HG02678 (cell line): ENCODE results near the gene RABGGTA.
"Not testable (repeated sequence)": the region's sequence is repeated elsewhere in the genome, so short reads cannot be mapped to it uniquely, and the experiment has no call there.

Experiments
- ATAC-seq: cut with Tn5 transposase; IDR thresholded peaks from one replicate; pipeline ENCODE4 v1.9.1; 2021; ENCODE audit warnings: mild to moderate bottlenecking, moderate library complexity; ENCODE audit not compliant: unreplicated experiment

The RABGGTA gene

GRCh38 chr14:24261256-24261968 is 10.0 kb downstream of the RABGGTA start:
- ATAC-seq: no peak

- no peak for ATAC-seq
Observed at GRCh38 chr14:24260780-24261157, 10.6 kb downstream of the RABGGTA start.

GRCh38 chr14:24260026-24260779 is 11.2 kb downstream of the RABGGTA start:
- no peak for ATAC-seq

- ATAC-seq: no peak
Observed at GRCh38 chr14:24259282-24260025, 11.9 kb downstream of the RABGGTA start.

- no peak for ATAC-seq
Observed at GRCh38 chr14:24258548-24259265, 12.7 kb downstream of the RABGGTA start.

- ATAC-seq: no peak
Observed at GRCh38 chr14:24258119-24258518, 13.3 kb downstream of the RABGGTA start.

GRCh38 chr14:24256960-24257359 is 14.4 kb downstream of the RABGGTA start:
- no peak for ATAC-seq

DNA sequence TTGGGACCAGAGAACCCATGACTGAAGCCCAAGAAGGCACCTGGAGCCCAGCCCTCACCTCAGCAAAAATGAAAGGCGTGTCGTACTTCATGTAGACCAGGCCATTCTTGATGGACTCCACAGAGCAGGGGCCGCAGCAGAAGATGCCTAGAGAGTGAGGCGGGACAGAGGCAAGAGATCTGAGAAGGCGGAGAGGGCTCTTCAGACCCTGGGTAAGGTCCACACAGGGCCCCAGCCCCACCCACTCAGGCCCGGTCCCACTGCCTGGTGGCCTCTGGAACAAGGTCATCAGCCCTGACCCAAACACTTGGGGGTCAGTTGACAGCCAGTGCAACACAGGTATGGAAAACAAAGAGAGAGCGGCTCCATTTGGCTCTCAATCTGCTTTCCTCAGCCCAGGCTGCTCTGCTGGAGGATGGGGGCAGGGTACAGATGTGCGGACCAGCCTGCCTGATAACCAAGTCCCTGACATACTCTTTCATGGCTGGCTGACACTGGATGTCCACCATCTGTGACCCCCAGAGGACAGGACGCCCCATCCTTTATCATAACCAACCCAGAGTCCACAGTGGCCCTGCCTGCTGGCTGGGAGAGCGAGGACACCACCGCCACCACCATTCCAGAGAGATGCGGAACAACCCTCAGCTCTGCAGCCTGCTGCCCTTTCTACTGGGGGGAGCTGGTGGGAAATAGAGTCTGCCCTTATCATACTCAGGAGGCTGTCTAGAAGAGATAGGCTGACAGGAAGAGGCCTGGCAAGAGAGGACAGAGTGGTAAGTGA is 15.3 kb downstream of the RABGGTA start:
- no peak for ATAC-seq

- no peak for ATAC-seq
Observed at GRCh38 chr14:24255438-24255837, 16.0 kb downstream of the RABGGTA start.

DNA sequence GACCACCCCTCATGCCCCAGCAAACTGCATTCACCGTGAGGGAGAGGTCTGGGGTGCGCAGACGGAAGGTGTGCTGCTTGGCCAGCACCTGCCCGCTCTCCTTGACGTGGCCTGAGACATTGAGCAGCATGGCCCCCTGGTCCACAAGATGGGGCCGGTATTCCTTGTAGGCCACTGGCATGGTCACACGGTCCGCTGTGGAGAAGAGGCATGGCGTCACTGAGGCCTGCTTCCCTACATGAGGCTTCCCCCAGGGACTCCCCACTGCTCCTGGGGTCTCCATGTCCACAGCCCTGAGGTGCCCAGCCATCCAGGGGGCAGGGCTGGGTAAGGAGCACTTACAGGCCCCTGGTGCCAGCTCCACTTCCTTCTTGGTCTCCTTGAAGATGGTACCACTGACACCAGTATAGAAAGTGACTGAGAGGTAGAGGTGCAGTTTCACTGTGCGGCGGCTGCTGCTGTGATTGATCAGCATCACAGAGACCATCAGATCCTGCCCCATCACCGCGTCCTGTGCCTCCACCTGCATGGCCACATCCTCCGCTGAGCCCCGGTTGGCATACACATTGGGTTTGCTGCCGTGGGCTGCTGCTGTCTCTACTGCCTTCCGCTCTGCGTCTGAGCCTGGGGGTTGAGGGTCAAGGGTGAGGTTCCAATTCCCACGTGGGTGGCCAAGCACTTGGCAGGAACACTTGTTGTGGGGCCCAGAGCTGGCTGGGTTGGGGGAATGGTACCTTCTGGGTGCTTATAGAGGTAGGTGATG is 16.6 kb downstream of the RABGGTA start:
- ATAC-seq: no peak

GRCh38 chr14:24253936-24254335 is 17.5 kb downstream of the RABGGTA start:
- ATAC-seq: no peak

GRCh38 chr14:24252289-24253124 is 18.9 kb downstream of the RABGGTA start:
- no peak for ATAC-seq

DNA sequence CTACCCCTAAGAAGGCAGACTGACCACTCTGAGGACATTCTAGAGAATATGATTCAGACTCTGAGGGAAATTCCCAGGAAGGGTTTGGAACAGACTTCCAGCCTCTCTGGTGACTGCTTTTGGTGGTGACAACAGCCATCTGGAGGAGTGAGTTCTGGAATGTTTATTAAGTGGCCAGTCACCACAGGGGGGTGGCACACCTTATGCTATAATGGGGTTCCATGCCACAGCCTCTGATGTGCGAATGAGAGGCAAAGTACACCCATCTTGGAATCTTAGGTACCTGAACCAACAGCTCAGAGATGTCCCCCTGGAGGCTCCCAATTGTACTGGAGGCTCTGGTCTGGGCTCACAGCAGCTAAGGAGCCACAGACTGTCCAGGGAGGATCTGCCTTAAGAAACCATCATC is 19.5 kb downstream of the RABGGTA start:
- ATAC-seq: no peak

DNA sequence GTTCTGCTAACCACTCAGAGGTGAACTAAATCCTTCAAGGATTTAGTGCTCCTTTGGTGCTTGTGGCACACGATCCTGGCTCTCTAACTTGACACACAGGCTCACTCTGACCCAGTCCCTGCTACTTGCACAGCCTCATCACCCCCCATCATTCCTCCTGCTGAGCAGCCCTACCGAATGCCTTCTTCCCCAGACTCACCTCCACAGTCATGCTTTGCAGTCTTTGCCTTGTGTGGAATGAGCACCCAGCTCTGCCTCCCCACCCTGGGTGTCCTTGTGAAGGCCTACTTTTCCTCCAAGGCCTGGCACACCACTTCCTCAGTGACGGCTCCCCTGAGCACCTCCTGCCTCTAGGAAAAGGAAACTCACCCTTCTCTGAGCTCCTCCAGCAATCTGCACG is 21.0 kb downstream of the RABGGTA start:
- no peak for ATAC-seq

GRCh38 chr14:24249230-24250021 is 22.0 kb downstream of the RABGGTA start:
- ATAC-seq: no peak

DNA sequence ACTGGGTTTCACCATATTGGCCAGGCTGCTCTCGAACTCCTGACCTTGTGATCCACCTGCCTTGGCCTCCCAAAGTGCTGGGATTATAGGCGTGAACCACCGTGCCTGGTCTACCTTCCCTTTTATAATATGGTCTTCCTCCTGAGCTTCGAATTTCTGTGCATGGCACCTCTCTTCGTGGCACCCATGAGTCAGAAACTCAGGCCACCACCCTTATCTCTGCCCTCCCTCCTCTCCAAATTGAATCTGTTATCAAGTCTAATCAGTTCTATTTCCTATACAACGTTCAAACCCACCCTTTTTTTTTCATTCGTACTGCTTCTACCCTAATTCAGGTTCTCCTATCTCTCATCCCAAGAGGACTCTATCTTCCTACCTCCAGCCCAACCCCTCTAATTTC is 24.0 kb downstream of the RABGGTA start:
- ATAC-seq: no peak

DNA sequence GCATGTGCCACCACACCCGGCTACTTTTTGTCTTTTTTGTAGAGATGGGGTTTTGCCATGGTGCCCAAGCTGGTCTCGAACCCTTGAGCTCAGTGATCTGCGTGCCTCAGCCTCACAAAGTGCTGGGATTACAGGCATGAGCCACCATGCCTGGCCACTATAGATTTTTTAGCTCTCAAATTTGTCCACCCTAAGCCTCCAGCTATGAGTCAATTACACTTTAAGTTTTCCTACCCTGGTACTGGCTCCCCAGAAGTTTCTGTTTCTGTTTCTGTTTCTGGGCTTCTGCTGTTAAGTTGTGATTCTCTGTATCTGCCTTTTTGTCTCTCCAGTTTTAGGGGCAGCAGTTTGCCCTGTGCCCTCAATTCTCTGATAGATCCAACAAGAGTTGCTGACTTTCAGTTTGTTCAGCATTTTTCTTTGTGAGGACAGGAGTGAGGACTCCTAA is 24.6 kb downstream of the RABGGTA start:
- ATAC-seq: peak; percentile 20

DNA sequence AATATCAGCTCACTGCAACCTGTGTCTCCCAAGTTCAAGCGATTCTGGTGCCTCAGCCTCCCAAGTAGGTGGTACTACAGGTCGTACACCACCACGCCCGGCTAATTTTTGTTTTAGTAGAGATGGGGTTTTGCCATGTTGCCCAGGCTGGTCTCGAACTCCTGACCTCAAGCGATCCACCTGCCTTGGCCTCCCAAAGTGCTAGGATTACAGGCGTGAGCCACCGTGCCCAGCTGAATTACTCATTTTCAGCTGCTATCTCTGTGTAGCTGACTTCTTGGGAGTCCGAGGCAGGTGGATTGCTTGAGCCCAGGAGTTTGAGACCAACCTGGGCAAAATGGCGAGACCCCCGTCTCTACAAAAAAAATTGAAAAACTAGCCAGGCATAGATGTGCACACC is 26.0 kb downstream of the RABGGTA start:
- not testable (repeated sequence) for ATAC-seq
